NCI-H2227 treated with DMSO at 0.1 percent for 48 hours (cell line): ENCODE results near the gene TBX21.

ENCODE experiments used
- DNase-seq: peaks from one replicate; lab custom pipeline; 2025; lab: John Stamatoyannopoulos, UW

TBX21 gene

GRCh38 chr17:47713980-47714700, 18.9 kb upstream of the TBX21 start:
- DNase-seq, result no peak

DNA sequence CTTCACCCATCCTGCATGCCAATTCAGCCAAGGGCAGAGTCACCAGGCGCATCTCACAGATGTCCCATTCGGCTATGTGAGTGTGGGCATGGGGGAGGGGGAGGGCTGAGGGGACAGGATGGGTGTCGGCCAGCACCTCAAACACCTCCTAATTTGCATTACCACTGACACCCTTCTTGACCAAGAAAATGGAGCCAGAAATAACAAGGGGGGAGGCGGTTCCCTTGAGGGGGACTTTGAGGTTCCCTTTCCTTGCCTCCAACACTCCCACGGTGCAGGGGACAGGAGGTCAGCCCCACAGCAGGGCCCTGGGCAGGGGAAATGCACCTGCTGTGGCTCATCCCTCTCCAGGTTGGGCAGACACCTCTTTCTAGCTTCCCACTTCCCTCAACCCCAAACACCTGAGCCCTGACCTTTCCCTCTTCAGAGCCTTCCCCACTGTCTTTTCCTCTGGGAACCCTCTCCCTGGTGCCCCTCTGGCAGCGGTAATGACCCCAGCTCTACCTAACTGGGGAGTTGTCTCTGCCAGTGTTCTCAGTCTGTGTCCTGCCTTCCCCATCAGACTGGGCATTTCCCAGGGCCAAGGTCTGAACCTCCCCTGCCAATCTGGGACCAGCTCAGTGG, 18.2 kb upstream of the TBX21 start:
- no peak for DNase-seq

DNA sequence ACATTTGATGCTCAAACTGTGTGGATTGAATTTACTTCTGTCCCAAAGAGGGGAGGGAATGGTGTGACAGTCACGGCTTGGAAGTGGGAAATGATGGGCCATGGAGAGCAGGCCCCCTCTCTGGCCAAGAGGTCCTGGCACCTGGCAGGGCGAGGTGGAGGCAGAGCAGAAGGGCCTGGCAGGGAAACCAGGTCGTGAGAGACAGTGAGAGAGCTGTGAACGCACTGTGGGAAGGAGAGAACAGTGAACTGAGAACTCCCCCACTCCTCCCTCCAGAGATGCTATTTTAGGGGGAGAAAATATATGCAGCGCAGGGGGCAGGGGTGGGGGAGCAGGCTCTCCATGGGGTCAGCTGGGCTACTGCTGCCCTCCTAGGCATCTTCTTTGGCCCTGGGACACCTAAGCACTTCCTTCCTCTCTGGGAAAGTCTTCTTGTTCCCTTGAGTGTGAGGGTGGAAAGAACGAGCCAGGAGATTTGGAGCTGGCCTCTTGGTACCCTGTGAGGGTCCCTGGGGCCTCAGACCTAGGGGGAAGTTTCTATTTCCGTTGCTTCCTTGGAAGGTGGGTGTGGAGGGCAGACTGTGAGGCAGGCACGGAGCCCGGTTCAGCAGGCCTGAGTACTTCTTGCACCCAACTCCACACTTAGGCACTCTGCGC, 17.2 kb upstream of the TBX21 start:
- no peak for DNase-seq

GRCh38 chr17:47716375-47716774, 16.7 kb upstream of the TBX21 start:
- no peak for DNase-seq

DNA sequence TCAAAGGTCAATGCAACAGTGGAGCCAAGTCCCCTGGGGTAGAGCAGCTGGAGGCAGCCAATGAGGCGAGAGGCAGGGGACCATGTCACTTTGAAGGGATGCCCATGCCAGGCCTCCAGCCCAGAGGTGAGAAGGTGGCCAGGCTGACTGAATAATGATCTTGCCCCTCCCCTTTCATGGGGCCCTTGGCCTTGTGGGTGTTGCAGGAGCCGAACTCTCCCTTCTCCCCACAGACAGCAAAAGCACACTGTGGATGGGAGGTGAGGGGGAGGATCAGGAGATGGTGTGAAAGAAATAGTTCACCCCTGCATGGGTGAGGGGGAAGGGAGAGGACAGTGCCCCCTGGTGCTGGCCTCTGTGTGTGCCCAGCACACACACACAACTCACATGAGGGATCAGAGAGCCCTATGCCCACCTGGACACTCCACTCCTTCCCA, 15.8 kb upstream of the TBX21 start:
- no peak for DNase-seq

DNA sequence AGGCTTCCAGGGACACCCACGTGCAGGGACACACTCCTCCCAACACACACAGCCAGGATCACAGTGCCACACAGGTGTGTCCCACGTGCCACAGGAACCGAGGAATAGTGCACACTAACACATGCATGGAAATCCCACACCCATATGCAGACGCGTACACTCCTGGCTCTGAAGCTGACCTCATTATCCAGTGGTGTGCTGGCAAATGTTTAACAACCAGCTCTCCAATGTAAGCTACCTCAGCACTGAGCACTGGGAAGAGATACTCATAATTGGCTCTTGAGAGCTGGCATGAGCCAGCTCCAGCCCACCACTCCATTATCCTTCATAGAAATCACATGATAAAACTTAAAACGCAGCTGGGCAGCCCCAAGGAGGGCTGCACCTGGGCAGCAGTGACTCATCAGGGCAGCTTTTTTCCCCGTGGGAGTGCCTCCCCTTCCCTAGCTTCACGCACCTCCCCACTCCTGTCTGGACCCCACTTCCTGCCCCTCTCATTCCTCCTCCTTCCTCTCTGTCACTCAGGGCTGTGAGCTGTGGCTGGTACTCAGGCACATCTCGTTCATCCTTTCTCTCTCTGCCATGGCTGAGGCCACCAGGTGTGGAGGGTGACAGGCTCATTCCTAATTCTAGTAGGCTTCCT, 14.9 kb upstream of the TBX21 start:
- DNase-seq, result peak; percentile 75

GRCh38 chr17:47718634-47719405, 14.2 kb upstream of the TBX21 start:
- DNase-seq, result no peak

- DNase-seq, result no peak
Measured at GRCh38 chr17:47719411-47720152, 13.5 kb upstream of the TBX21 start.

- no peak for DNase-seq
Measured at GRCh38 chr17:47720196-47720595, 12.8 kb upstream of the TBX21 start.

DNA sequence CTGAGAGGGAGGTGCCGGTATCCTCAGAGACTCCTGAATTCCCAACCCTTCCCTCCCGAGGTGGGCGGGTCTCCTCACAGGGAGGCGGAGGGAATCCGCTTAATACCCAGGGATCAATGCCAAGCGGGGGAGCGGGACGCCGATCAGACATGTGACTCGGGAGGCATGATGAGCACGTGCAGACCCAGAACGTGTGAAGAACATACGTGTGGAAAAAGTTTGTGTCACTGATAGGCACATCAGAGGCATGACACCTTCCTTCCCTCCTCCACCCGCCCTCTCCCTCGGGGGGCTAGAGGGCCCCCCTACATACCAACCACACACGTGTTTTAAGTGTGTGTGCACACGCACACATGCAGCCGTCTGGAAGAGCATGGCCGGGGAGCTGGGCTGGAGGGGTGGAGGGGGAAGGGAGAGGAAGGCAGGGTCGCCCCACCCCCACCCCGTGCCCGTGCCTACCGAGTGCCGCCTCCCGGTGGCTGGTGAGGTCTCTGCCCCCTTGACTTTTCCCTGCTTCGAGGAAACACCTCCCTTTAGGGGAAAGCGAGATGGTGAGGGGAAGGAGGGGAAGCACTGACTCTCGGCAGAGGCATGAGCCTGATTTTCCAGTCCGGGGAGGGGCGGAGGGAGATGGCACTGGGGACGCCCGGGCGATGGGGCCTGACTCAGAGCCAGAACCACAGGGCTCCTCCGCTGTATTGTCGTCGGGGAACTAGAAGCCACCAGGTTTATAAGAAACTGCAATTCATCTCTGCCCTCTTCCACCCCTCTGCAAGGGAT, 12.1 kb upstream of the TBX21 start:
- no peak for DNase-seq

DNA sequence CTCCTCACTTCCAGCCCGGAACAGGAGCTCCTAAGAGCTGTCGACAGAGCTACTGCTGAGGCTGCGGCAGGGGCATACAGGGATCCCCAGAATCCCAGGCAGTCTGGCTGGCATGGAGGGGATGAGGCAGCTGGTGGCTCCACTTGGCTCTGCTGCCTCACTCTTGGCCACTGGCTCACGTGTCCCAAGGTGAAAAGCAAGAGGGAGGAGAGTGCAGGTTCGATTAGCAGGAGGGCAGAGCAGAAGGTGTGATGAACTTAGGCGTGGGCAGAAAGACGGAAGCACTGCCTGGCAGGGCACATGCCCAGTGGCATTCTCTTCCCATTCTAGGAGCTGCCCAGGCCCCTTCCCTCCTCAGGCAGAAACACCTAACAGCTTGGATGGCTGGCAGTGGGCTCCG, 11.3 kb upstream of the TBX21 start:
- DNase-seq, result no peak

DNA sequence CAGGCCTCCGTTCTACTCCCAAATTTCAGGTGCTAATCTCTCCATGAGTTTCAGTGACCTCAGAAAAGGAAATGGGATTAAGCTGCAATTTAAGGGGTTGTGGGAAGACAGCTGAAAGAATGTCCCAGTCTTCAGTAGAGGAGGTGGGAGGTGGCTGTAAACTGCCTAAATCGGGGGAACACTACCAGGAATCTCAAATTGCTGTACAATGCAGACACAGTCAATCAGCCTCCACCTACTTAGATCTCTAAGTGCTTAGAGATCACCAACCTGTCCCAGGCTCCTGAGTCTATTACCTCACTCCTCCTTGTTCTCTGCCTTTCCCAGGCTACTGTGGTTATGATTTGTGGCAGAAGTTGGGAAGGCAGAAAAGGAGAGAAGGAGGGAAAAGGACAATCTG, 8.3 kb upstream of the TBX21 start:
- no peak for DNase-seq

DNA sequence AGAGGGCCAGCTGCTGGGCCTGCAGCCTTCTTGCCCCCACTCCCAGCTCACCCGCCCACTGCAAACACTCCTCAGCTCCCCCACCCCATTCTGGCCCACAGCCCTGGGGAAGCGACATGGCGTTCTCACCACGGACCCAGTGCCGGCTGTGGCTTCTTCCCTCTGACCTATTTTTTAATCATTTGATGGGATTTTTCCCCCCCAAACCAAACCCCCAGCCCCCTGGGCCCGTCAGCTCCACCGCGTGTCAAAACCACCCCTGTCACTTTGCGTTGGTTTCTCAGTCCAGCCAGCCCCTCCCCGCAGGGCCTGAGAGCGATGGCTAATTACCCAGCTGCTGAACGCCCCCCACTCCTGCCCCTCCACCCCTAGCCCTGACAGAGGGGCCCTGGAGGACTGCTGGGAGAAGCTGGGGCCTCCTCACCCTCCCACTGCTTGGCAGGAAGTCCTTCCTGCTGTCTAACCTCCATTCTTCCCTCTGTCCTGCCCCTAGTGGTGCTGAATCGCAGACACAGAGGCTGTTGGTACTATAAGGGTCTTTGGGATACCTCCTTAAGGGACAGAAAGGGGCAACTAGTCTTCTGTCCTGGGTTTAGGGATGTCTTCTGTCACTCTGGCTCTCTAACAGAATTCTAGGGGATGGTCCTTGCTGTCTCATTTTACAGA, 7.5 kb upstream of the TBX21 start:
- DNase-seq, result no peak

- DNase-seq, result no peak
Measured at GRCh38 chr17:47726796-47727703, 6.0 kb upstream of the TBX21 start.

DNA sequence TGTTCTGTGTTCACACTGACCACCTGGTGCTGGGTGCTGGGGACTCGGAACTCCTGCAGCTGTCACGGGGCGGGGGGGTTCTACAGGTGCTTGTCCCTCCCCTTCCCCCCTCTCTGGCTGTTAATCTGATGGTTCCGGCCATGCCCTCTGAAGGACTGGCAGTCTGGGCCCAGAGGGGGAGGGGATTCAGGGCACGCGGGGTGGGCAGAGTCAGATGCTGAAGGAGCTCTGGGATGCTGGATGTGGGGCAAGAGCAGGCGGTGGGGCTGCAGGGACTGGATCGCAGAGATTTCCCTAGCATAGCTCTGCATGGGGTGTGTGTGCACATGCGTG, 5.4 kb upstream of the TBX21 start:
- DNase-seq, result no peak

GRCh38 chr17:47728214-47728877, 4.7 kb upstream of the TBX21 start:
- DNase-seq, result no peak

GRCh38 chr17:47729476-47729875, 3.6 kb upstream of the TBX21 start:
- no peak for DNase-seq

DNA sequence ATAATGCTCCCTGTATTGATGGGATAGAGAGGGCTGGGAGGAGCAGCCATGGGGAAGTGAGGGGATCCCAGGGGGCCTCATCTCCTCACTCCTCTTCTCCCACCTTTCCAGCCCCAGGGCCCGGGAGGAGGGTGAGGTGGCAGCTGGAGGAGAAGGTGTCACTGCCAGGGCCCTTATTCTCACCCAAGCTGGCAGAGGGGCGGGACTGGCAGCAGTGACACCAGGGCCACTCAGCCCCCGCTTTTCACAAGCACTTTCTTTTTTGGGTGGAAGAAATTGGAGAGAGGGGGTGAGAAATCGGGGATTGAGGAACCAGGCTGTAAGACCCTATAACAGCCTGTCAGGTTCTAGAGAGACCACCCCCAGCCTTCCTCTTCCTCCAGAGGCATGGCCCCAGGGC, 2.4 kb upstream of the TBX21 start:
- DNase-seq, result no peak

DNA sequence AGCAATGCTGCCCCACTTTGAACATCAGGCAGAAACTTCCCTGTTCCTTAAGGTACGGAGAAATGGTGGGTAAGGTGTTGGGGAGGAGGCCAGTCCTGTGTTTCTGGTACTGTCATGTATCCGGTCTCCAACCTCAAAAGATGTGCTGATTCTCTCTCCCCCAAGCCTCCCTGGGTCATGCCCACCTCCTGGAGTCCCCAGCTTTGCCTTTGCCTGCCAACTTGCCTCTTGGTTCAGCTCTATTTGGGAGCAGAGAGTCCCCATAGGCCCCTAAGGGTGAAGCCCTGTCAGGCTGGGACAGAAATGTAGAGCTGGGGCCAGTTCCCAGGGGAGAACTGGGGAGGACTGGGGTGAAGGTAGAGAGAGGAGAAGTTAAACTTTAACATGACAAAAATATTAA, 1.6 kb upstream of the TBX21 start:
- no peak for DNase-seq
